ENCODE data around the gene PDE4D. TPM values are rescaled to one million over a fixed set of nuclear protein-coding genes. Genes with fewer than 3 reads are reported as not detected.
"Not testable (repeated sequence)": the region's sequence is repeated elsewhere in the genome, so short reads cannot be mapped to it uniquely, and the experiment has no call there.

The PDE4D gene
- total RNA-seq, 2 experiments from 2014 or later, result 40.5 to 41.2 TPM

DNA sequence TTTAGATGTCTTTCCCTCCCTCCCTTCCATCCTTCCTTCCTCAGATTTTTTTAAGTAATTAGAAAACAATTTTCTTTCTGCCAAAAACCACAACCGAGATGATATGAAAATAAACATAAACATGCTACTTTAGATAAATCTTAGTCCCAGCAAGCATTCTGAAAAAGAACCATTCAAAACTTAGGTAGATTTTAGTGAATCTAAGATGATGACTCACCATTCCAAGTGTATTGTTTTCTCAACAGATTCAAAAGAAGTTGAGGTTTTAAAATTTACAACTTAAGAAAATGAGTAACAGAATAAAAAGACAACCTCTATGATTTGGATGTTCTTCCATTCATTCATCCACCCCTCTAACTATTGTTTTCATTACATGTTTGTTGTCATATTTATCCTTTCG, 465.1 kb downstream of the PDE4D start:
- H3K27me3 Mint-ChIP-seq (ENCODE audit: low read depth), result no peaks in the 10 kb centered on the region
- no peak for DNase-seq
- intact Hi-C loops (cut with micrococcal nuclease), result no loop called here
- H3K4me3 Mint-ChIP-seq, result no peak overlapping the region
- no peak overlapping the region for H3K27ac Mint-ChIP-seq
- H3K36me3 Mint-ChIP-seq (ENCODE audit: low read depth), result no peaks in the 10 kb centered on the region
- no peaks in the 10 kb centered on the region for H3K4me1 Mint-ChIP-seq (ENCODE audit: low read depth)
- no peaks in the 10 kb centered on the region for H3K9me3 Mint-ChIP-seq
- CTCF ChIA-PET, result no interaction called here

- no peak overlapping the region for H3K4me3 Mint-ChIP-seq
- no peaks in the 10 kb centered on the region for H3K9me3 Mint-ChIP-seq
- intact Hi-C loops (cut with micrococcal nuclease), result no loop called here
- no peaks in the 10 kb centered on the region for H3K36me3 Mint-ChIP-seq (ENCODE audit: low read depth)
- H3K27me3 Mint-ChIP-seq (ENCODE audit: low read depth), result no peaks in the 10 kb centered on the region
- no peak overlapping the region for H3K27ac Mint-ChIP-seq
- no peak for DNase-seq
- CTCF ChIA-PET, result no interaction called here
- H3K4me1 Mint-ChIP-seq (ENCODE audit: low read depth), result no peaks in the 10 kb centered on the region
Measured at GRCh38 chr5:59424515-59424914, 469.0 kb downstream of the PDE4D start.

- H3K4me1 Mint-ChIP-seq (ENCODE audit: low read depth), result no peaks in the 10 kb centered on the region
- no peaks in the 10 kb centered on the region for H3K36me3 Mint-ChIP-seq (ENCODE audit: low read depth)
- no peaks in the 10 kb centered on the region for H3K9me3 Mint-ChIP-seq
- intact Hi-C loops (cut with micrococcal nuclease), result no loop called here
- no peak for DNase-seq
- CTCF ChIA-PET, result no interaction called here
- H3K27me3 Mint-ChIP-seq (ENCODE audit: low read depth), result peaks cover 2% of the 10 kb centered on the region
- no peak overlapping the region for H3K4me3 Mint-ChIP-seq
- no peak overlapping the region for H3K27ac Mint-ChIP-seq
Measured at GRCh38 chr5:59423021-59423420, 470.5 kb downstream of the PDE4D start.

DNA sequence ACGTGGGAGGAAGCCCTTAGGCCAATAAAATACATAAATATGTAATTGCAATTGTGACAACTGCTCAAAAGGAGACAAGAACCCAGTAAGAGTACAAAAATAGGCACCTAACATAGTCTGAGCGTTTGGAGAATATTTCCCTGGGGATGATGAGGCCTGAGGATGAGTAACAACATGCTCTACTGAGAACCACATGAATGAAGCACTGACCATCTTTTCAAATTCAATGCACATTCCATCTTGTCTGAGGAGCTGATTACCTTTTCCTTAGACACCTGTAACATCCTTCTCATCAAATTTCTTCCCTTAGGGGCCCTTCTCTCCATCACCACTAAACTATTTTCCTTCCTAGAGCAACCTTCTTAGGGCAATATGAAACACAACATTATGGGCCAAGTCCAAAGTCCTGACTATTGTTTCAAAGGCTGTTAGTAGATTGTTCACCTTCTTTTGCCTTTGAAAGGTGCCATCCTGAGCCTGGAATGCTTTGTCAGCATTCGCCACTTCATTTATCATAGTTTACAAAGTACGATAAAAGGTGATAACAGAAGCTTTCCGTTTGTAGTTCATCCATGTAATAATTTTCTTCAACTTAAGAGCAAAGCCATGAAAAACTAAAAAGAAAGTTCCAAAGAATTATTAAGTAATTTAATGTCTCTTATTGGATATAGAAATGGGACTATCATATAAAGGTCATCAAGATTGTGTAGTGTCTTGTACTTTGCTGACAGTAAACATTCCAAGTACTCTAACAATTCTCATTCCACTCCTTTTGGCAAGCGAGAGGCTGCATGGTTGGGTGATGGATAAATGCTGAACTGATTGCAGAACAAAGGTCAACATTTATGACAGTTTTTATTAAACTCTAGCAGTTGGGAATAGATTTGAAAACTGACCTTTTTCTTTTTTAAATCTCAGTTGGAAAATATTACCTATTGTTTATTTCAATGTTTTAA, 471.3 kb downstream of the PDE4D start:
- CTCF ChIA-PET, result no interaction called here
- H3K36me3 Mint-ChIP-seq (ENCODE audit: low read depth), result no peaks in the 10 kb centered on the region

GRCh38 chr5:59420596-59420995, 472.9 kb downstream of the PDE4D start:
- H3K4me3 Mint-ChIP-seq, result no peak overlapping the region
- no peaks in the 10 kb centered on the region for H3K36me3 Mint-ChIP-seq (ENCODE audit: low read depth)
- CTCF ChIA-PET, result no interaction called here
- no peaks in the 10 kb centered on the region for H3K4me1 Mint-ChIP-seq (ENCODE audit: low read depth)
- no peak for DNase-seq
- intact Hi-C loops (cut with micrococcal nuclease), result no loop called here
- peaks cover 5% of the 10 kb centered on the region for H3K27me3 Mint-ChIP-seq (ENCODE audit: low read depth)
- no peaks in the 10 kb centered on the region for H3K9me3 Mint-ChIP-seq
- no peak overlapping the region for H3K27ac Mint-ChIP-seq

More for the DNA sequence above, 471.3 kb downstream of the PDE4D start:
- Mint-ChIP-seq H3K4me1 (ENCODE audit: low read depth) (no peaks in the 10 kb centered on the region), H3K9me3 (no peaks in the 10 kb centered on the region), H3K27me3 (ENCODE audit: low read depth) (peaks cover 2% of the 10 kb centered on the region), H3K27ac (no peak overlapping the region), H3K4me3 (no peak overlapping the region)
- intact Hi-C loops (cut with micrococcal nuclease), result no loop called here
- no peak for DNase-seq

DNA sequence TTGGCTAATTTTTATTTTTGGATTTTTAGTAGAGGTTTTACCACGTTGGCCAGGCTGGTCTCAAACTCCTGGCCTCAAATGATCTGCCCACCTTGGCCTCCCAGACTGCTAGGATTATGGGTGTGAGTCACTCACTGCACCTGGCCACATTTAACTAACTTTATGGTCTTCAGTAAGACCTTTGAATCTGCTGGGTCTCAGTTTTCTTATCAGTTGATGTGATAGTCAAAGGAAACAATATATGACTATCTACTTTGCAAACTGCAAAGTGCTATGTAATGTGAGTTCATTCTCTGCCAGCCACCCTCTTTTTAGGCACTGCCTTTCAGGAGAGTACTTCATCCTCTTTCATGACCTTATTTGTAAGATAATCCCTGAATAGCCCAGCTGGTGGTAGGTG, 474.7 kb downstream of the PDE4D start:
- H3K36me3 Mint-ChIP-seq (ENCODE audit: low read depth), result no peaks in the 10 kb centered on the region
- H3K9me3 Mint-ChIP-seq, result no peaks in the 10 kb centered on the region
- no peak overlapping the region for H3K27ac Mint-ChIP-seq
- DNase-seq, result no peak
- no peaks in the 10 kb centered on the region for H3K4me1 Mint-ChIP-seq (ENCODE audit: low read depth)
- peaks cover 7% of the 10 kb centered on the region for H3K27me3 Mint-ChIP-seq (ENCODE audit: low read depth)
- intact Hi-C loops (cut with micrococcal nuclease), result no loop called here
- CTCF ChIA-PET, result no interaction called here
- H3K4me3 Mint-ChIP-seq, result no peak overlapping the region

DNA sequence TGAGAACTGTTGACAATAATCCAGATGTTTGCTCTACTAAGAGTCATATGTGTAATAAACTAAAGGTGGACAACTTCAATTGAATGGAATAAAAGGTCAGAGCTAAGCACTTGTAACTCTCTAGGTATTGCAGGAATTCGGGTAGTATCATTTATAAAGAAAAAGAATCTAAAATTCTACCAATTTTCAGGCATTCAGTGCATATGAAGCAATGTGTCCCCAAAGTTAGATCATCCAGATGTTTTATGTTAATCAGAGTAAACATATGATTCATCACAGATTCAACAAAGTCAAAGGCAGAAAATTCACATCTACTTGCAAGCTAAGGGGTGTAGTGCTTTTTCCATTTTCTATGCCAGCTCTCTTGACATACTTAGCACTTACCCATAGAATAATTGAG, 477.1 kb downstream of the PDE4D start:
- no peak overlapping the region for H3K27ac Mint-ChIP-seq
- H3K9me3 Mint-ChIP-seq, result no peaks in the 10 kb centered on the region
- H3K27me3 Mint-ChIP-seq (ENCODE audit: low read depth), result peaks cover 8% of the 10 kb centered on the region
- CTCF ChIA-PET, result no interaction called here
- intact Hi-C loops (cut with micrococcal nuclease), result no loop called here
- no peaks in the 10 kb centered on the region for H3K4me1 Mint-ChIP-seq (ENCODE audit: low read depth)
- DNase-seq, result no peak
- no peak overlapping the region for H3K4me3 Mint-ChIP-seq
- no peaks in the 10 kb centered on the region for H3K36me3 Mint-ChIP-seq (ENCODE audit: low read depth)

- CTCF ChIA-PET, result no interaction called here
- Mint-ChIP-seq H3K4me3 (no peak overlapping the region), H3K27me3 (ENCODE audit: low read depth) (peaks cover 13% of the 10 kb centered on the region), H3K36me3 (ENCODE audit: low read depth) (no peaks in the 10 kb centered on the region), H3K27ac (no peak overlapping the region), H3K4me1 (ENCODE audit: low read depth) (no peaks in the 10 kb centered on the region), H3K9me3 (no peaks in the 10 kb centered on the region)
- intact Hi-C loops (cut with micrococcal nuclease), result no loop called here
- no peak for DNase-seq
Measured at GRCh38 chr5:59416026-59416425, 477.5 kb downstream of the PDE4D start.

DNA sequence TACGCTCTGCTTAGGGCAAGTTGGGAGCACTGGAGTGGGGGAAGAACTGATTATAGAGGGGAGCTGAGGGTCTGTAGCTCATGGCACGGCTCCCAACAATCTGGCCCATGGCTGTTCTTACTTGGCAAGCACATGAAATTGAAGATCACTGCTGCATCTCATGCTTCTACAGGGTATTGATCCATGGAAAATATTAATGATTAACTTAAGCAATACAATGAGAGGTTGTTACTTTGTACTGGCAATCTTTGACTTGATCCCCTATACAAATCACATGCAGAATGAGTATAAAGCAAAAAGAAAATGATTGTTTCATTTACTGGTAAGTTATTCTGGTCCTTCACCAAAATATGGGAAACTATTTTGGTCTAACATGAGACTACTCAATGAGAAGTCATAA, 481.1 kb downstream of the PDE4D start:
- H3K4me1 Mint-ChIP-seq (ENCODE audit: low read depth), result no peaks in the 10 kb centered on the region
- peaks cover 14% of the 10 kb centered on the region for H3K27me3 Mint-ChIP-seq (ENCODE audit: low read depth)
- CTCF ChIA-PET, result no interaction called here
- intact Hi-C loops (cut with micrococcal nuclease), result no loop called here
- no peaks in the 10 kb centered on the region for H3K36me3 Mint-ChIP-seq (ENCODE audit: low read depth)
- H3K4me3 Mint-ChIP-seq, result no peak overlapping the region
- no peak overlapping the region for H3K27ac Mint-ChIP-seq
- DNase-seq, result no peak
- peaks cover 7% of the 10 kb centered on the region for H3K9me3 Mint-ChIP-seq

DNA sequence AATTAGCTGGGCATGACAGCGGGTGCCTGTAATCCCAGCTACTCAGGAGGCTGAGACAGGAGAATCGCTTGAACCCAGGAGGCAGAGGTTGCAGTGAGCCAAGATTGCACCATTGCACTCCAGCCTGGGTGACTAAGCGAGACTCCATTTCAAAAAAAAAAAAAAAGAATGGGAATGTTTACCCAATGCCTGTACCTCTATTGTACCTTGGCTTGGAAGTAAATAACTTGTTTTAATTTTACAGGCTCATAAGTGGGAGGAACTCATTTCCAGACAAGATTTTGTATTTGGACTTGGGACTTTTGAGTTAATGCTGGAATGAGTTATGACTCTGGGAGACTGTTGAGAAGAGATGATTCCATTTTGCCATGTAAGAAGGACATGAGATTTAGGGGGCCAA, 484.5 kb downstream of the PDE4D start:
- H3K9me3 Mint-ChIP-seq; H3K4me3 Mint-ChIP-seq; intact Hi-C loops (cut with micrococcal nuclease); H3K4me1 Mint-ChIP-seq (ENCODE audit: low read depth); CTCF ChIA-PET; H3K36me3 Mint-ChIP-seq (ENCODE audit: low read depth); DNase-seq; H3K27ac Mint-ChIP-seq: not testable (repeated sequence)
- H3K27me3 Mint-ChIP-seq (ENCODE audit: low read depth), result peaks cover 12% of the 10 kb centered on the region

- H3K4me1 Mint-ChIP-seq (ENCODE audit: low read depth), result no peaks in the 10 kb centered on the region
- H3K9me3 Mint-ChIP-seq, result peaks cover 12% of the 10 kb centered on the region
- H3K27ac Mint-ChIP-seq, result no peak overlapping the region
- no peak for DNase-seq
- CTCF ChIA-PET, result no interaction called here
- intact Hi-C loops (cut with micrococcal nuclease), result no loop called here
- H3K36me3 Mint-ChIP-seq (ENCODE audit: low read depth), result no peaks in the 10 kb centered on the region
- H3K27me3 Mint-ChIP-seq (ENCODE audit: low read depth), result peaks cover 12% of the 10 kb centered on the region
- no peak overlapping the region for H3K4me3 Mint-ChIP-seq
Measured at GRCh38 chr5:59407967-59408366, 485.6 kb downstream of the PDE4D start.

GRCh38 chr5:59401637-59402036, 491.9 kb downstream of the PDE4D start:
- Mint-ChIP-seq H3K27me3 (ENCODE audit: low read depth) (peaks cover 5% of the 10 kb centered on the region), H3K4me3 (no peak overlapping the region), H3K4me1 (ENCODE audit: low read depth) (no peaks in the 10 kb centered on the region), H3K27ac (no peak overlapping the region), H3K36me3 (ENCODE audit: low read depth) (no peaks in the 10 kb centered on the region), H3K9me3 (peaks cover 5% of the 10 kb centered on the region)
- no peak for DNase-seq
- intact Hi-C loops (cut with micrococcal nuclease), result no loop called here
- CTCF ChIA-PET, result interaction anchor here (0.5 to 0.7 kb wide), 3 partner anchors 11 to 213 kb away, joined by 3 read pairs; no protein-coding TSS in a partner anchor

DNA sequence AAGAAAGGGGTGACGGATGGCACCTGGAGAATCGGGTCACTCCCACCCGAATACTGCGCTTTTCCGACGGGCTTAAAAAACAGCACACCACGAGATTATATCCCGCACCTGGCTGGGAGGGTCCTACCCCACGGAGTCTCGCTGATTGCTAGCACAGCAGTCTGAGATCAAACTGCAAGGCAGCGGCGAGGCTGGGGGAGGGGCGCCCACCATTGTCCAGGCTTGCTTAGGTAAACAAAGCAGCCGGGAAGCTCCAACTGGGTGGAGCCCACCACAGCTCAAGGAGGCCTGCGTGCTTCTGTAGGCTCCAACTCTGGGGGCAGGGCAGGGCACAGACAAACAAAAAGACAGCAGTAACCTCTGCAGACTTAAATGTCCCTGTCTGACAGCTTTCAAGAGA, 498.6 kb downstream of the PDE4D start:
- H3K9me3 Mint-ChIP-seq; DNase-seq; CTCF ChIA-PET; intact Hi-C loops (cut with micrococcal nuclease); H3K4me1 Mint-ChIP-seq (ENCODE audit: low read depth); H3K27ac Mint-ChIP-seq; H3K36me3 Mint-ChIP-seq (ENCODE audit: low read depth); H3K4me3 Mint-ChIP-seq; H3K27me3 Mint-ChIP-seq (ENCODE audit: low read depth): not testable (repeated sequence)
